ENCODE data around the gene BPIFB6.

GRCh38 chr20:32991792-32992641, 39.4 kb upstream of the BPIFB6 start:
- TF ChIP-seq CTCF (optimal IDR thresholded peaks at IDR 0.05 in 1 of 3, IDR thresholded peaks at IDR 0.05 in 1 of 3, conservative IDR thresholded peaks at IDR 0.05 in 1 of 3; ENCODE audit: extremely low read depth in 1 of 3, insufficient read depth in 2 of 3, low read length in 3 of 3) (no peak), EZH2 (IDR thresholded peaks at IDR 0.05; ENCODE audit: low read length) (no peak)

Data from keratinocyte (primary cell).